SU-DHL-6 (cell line): ENCODE results near the gene ARHGEF26.

Source experiments
- H2AFZ ChIP-seq: fragments of 200-600 bp; sonication (generic); 2 replicates; pipeline ENCODE4 v1.6.1; 2014; ENCODE audit warnings: low read depth, mild to moderate bottlenecking, moderate library complexity, mixed read lengths, antibody characterized with exemption, low read length; ENCODE audit not compliant: severe bottlenecking
- H3F3A ChIP-seq: fragments of 200-600 bp; shearing (Covaris generic); 2 replicates; pipeline ENCODE4 v1.6.0; 2016; ENCODE audit warnings: antibody characterized with exemption, mild to moderate bottlenecking; ENCODE audit not compliant: insufficient read depth
- H3K27ac ChIP-seq: fragments of 200-600 bp; sonication (generic); 2 replicates; pipeline ENCODE4 v1.5.1; 2016; ENCODE audit warnings: low read depth, mild to moderate bottlenecking, low read length, moderate library complexity, mixed read lengths
- H3K27me3 ChIP-seq: fragments of 200-600 bp; sonication (generic), shearing (Covaris generic); 2 replicates; pipeline ENCODE4 v1.6.0; 2014; ENCODE audit warnings: mild to moderate bottlenecking, low read length
- H3K36me3 ChIP-seq: fragments of 200-600 bp; sonication (generic); 2 replicates; pipeline ENCODE4 v1.6.1; 2014; ENCODE audit warnings: mild to moderate bottlenecking, low read length, mixed read lengths
- H3K4me2 ChIP-seq: fragments of 300-600, 200-600 bp; shearing (Covaris generic), sonication (generic); 2 replicates; pipeline ENCODE4 v1.6.0; 2014; ENCODE audit warnings: low read length, low read depth, mild to moderate bottlenecking; ENCODE audit not compliant: poor library complexity, severe bottlenecking
- H3K4me3 ChIP-seq: fragments of 200-600 bp; sonication (generic); 2 replicates; pipeline ENCODE4 v1.5.1; 2014; ENCODE audit warnings: antibody characterized with exemption, low read length, mild to moderate bottlenecking, mixed read lengths; ENCODE audit not compliant: insufficient read depth, poor library complexity, severe bottlenecking
- H3K79me2 ChIP-seq: fragments of 200-600 bp; sonication (generic); 2 replicates; pipeline ENCODE4 v1.6.1; 2014; ENCODE audit warnings: mild to moderate bottlenecking, low read length, moderate library complexity; ENCODE audit not compliant: insufficient read depth
- H3K9ac ChIP-seq: fragments of 200-600 bp; sonication (generic); 2 replicates; pipeline ENCODE4 v1.7.0; 2014; ENCODE audit warnings: mild to moderate bottlenecking, low read length
- H3K9me2 ChIP-seq: fragments of 200-600 bp; sonication (generic); replicated peaks from 2 replicates; pipeline ENCODE4 v1.6.1; 2014; ENCODE audit warnings: low read length; ENCODE audit not compliant: insufficient read depth
- H3K9me3 ChIP-seq: fragments of 200-600 bp; sonication (generic); 2 replicates; pipeline ENCODE4 v1.6.1; 2014; ENCODE audit warnings: low read length, mixed read lengths; ENCODE audit not compliant: insufficient read depth
- H4K20me1 ChIP-seq: fragments of 200-600 bp; sonication (generic); 2 replicates; pipeline ENCODE4 v1.6.1; 2014; ENCODE audit warnings: low read depth, mild to moderate bottlenecking, antibody characterized with exemption, low read length, moderate library complexity, mixed read lengths
- EZH2phosphoT487 ChIP-seq: fragments of 200-600 bp; sonication (generic), shearing (Covaris generic); conservative IDR thresholded peaks from 2 replicates; pipeline ENCODE4 v1.6.1; 2018; ENCODE audit warnings: mild to moderate bottlenecking, antibody characterized with exemption, low read length, moderate library complexity, mixed read lengths
- TF ChIP-seq, protein P1 (sequence below): fragments of 200-600 bp; sonication (generic); IDR thresholded peaks from one replicate; pipeline ENCODE4 v1.5.1; 2017; ENCODE audit warnings: antibody characterized with exemption, mild to moderate bottlenecking, low read length, moderate library complexity; ENCODE audit not compliant: insufficient read depth, poor library complexity, severe bottlenecking

ARHGEF26 gene

GRCh38 chr3:154095832-154096421, 25.3 kb upstream of the ARHGEF26 start:
- Histone ChIP-seq H3K9me2 (no peaks in the 10 kb centered on the region), H3K27ac (no peak overlapping the region), H4K20me1 (no peaks in the 10 kb centered on the region), H2AFZ (no peak overlapping the region), H3K4me2 (no peak overlapping the region), H3K9me3 (no peaks in the 10 kb centered on the region), H3K27me3 (no peaks in the 10 kb centered on the region), H3K4me3 (no peak overlapping the region), H3F3A (no peaks in the 10 kb centered on the region), H3K36me3 (no peaks in the 10 kb centered on the region), H3K9ac (no peak overlapping the region), H3K79me2 (no peaks in the 10 kb centered on the region)
- TF ChIP-seq EZH2phosphoT487: no peak
- TF ChIP-seq, protein P1, sequence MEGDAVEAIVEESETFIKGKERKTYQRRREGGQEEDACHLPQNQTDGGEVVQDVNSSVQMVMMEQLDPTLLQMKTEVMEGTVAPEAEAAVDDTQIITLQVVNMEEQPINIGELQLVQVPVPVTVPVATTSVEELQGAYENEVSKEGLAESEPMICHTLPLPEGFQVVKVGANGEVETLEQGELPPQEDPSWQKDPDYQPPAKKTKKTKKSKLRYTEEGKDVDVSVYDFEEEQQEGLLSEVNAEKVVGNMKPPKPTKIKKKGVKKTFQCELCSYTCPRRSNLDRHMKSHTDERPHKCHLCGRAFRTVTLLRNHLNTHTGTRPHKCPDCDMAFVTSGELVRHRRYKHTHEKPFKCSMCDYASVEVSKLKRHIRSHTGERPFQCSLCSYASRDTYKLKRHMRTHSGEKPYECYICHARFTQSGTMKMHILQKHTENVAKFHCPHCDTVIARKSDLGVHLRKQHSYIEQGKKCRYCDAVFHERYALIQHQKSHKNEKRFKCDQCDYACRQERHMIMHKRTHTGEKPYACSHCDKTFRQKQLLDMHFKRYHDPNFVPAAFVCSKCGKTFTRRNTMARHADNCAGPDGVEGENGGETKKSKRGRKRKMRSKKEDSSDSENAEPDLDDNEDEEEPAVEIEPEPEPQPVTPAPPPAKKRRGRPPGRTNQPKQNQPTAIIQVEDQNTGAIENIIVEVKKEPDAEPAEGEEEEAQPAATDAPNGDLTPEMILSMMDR: peak; percentile 36

DNA sequence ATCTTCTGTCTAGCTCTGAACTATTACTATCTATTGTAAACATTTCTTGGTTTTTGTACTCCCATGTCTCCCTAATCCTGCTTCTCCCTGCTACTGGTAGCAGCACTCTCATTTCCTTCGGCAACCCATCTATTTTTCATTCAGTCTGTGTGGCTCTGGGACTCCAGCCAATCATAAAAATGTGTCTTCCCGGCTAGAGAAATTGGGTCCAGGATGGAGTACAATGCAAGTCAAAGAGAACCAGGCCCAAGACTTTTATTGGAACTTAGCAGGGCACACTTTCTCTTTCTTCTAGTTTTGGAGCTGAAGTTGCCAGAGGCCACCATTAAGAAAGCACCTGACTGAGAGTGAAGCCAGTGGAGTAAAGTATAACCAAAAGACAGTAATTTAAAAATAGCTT, 22.8 kb upstream of the ARHGEF26 start:
- H3K27me3 ChIP-seq: no peaks in the 10 kb centered on the region
- no peak overlapping the region for H3K4me3 ChIP-seq
- no peak overlapping the region for H3K4me2 ChIP-seq
- H3K9me3 ChIP-seq: no peaks in the 10 kb centered on the region
- no peak overlapping the region for H3K27ac ChIP-seq
- no peak overlapping the region for H3K9ac ChIP-seq
- no peak for TF ChIP-seq EZH2phosphoT487
- H3K9me2 ChIP-seq: no peaks in the 10 kb centered on the region
- H3K36me3 ChIP-seq: no peaks in the 10 kb centered on the region
- H3K79me2 ChIP-seq: no peaks in the 10 kb centered on the region
- H3F3A ChIP-seq: no peaks in the 10 kb centered on the region
- no peak overlapping the region for H2AFZ ChIP-seq
- H4K20me1 ChIP-seq: no peaks in the 10 kb centered on the region

GRCh38 chr3:154100556-154100955, 20.6 kb upstream of the ARHGEF26 start:
- Histone ChIP-seq H3K9ac (no peak overlapping the region), H3F3A (no peaks in the 10 kb centered on the region), H2AFZ (no peak overlapping the region), H3K9me2 (no peaks in the 10 kb centered on the region), H3K27me3 (no peaks in the 10 kb centered on the region), H3K4me3 (no peak overlapping the region), H3K4me2 (no peak overlapping the region), H3K27ac (no peak overlapping the region), H4K20me1 (no peaks in the 10 kb centered on the region), H3K79me2 (no peaks in the 10 kb centered on the region), H3K9me3 (no peaks in the 10 kb centered on the region), H3K36me3 (no peaks in the 10 kb centered on the region)
- TF ChIP-seq, protein P1: no peak
- TF ChIP-seq EZH2phosphoT487: no peak

DNA sequence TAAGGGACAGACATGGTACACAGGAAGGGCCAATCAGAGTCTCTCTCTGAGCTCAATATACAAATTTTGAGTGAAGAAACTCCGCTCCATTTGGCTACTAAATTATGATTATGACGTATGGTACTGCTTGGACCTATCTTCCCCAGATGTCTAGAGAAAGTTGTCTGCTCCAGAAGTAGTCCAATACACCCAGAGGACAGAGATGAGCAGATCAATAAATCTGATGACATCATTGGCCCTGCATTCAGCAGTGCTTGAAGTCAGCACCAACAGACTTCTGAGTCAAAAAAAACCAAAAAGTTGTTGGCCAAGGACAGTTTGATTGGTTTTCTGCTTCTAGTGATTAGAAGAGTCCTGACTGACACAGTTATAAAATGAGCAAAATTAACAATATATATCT, 19.9 kb upstream of the ARHGEF26 start:
- Histone ChIP-seq H3K9me3 (no peaks in the 10 kb centered on the region), H3K9ac (no peak overlapping the region), H3K27me3 (no peaks in the 10 kb centered on the region), H3K9me2 (no peaks in the 10 kb centered on the region), H3K79me2 (no peaks in the 10 kb centered on the region), H2AFZ (no peak overlapping the region), H3K36me3 (no peaks in the 10 kb centered on the region), H3K27ac (no peak overlapping the region), H3F3A (no peaks in the 10 kb centered on the region), H3K4me3 (no peak overlapping the region), H3K4me2 (no peak overlapping the region), H4K20me1 (no peaks in the 10 kb centered on the region)
- TF ChIP-seq, protein P1: no peak
- no peak for TF ChIP-seq EZH2phosphoT487
